HL-60 (cell line): Measurements from ENCODE around the gene PLD6.
"Not testable (repeated sequence)": the region's sequence is repeated elsewhere in the genome, so short reads cannot be mapped to it uniquely, and the experiment has no call there.

Source experiments
- DNase-seq, 2 experiments: peaks; one replicate each; pipeline ENCODE4 v3.0.0-alpha.2; 2010 to 2020; ENCODE audit warnings: low read depth in 1 of 2, low spot score in 1 of 2
- H3K27ac ChIP-seq: fragments of 250-450 bp; sonication (Bioruptor Pico); replicated peaks from 2 replicates; pipeline ENCODE4 v1.5.1; 2020; ENCODE audit warnings: mild to moderate bottlenecking, moderate library complexity
- H3K27me3 ChIP-seq: fragments of 250-450 bp; sonication (Bioruptor Pico); 2 replicates; pipeline ENCODE4 v1.5.1; 2021; ENCODE audit warnings: mild to moderate bottlenecking, moderate library complexity; ENCODE audit not compliant: insufficient read depth, poor library complexity, severe bottlenecking
- H3K4me3 ChIP-seq: replicated peaks from 2 replicates; pipeline ENCODE4 v1.5.1; 2011; ENCODE audit warnings: mild to moderate bottlenecking, control low read depth, low read length; ENCODE audit not compliant: insufficient read depth
- CTCF ChIP-seq: IDR thresholded peaks from one replicate; pipeline ENCODE4 v1.5.1; 2011; ENCODE audit warnings: low read length, control low read depth, inconsistent platforms; ENCODE audit not compliant: insufficient read depth
- GABPA ChIP-seq: IDR thresholded peaks from 2 replicates; pipeline ENCODE4 v1.6.1; 2012; ENCODE audit warnings: low read depth
- POLR2AphosphoS5 ChIP-seq: IDR thresholded peaks from 2 replicates; pipeline ENCODE4 v1.6.1; 2012; ENCODE audit warnings: low read depth
- REST ChIP-seq: IDR thresholded peaks from 2 replicates; pipeline ENCODE4 v1.6.1; 2012; ENCODE audit warnings: low read depth; ENCODE audit not compliant: insufficient replicate concordance
- SPI1 ChIP-seq: IDR thresholded peaks from 2 replicates; pipeline ENCODE4 v1.6.1; 2012; ENCODE audit warnings: low read depth, mild to moderate bottlenecking, borderline replicate concordance

The PLD6 gene

GRCh38 chr17:17200311-17200710 is 5.8 kb downstream of the PLD6 start:
- no peak overlapping the region for H3K27ac ChIP-seq
- no peaks in the 10 kb centered on the region for H3K27me3 ChIP-seq
- no peak overlapping the region for H3K4me3 ChIP-seq
- DNase-seq, result no peak
- no peak for TF ChIP-seq POLR2AphosphoS5
- TF ChIP-seq REST, result no peak
- TF ChIP-seq SPI1, result no peak
- no peak for TF ChIP-seq GABPA
- TF ChIP-seq CTCF, result no peak

- DNase-seq, result no peak
- no peak overlapping the region for H3K4me3 ChIP-seq
- H3K27ac ChIP-seq, result no peak overlapping the region
- TF ChIP-seq REST (no peak), CTCF (no peak), SPI1 (no peak), GABPA (no peak), POLR2AphosphoS5 (no peak)
- H3K27me3 ChIP-seq, result no peaks in the 10 kb centered on the region
Observed at GRCh38 chr17:17198281-17198680, 7.9 kb downstream of the PLD6 start.

- no peak for DNase-seq
- no peaks in the 10 kb centered on the region for H3K27me3 ChIP-seq
- no peak overlapping the region for H3K27ac ChIP-seq
- no peak for TF ChIP-seq GABPA
- TF ChIP-seq POLR2AphosphoS5, result no peak
- no peak for TF ChIP-seq SPI1
- no peak for TF ChIP-seq CTCF
- no peak for TF ChIP-seq REST
- no peak overlapping the region for H3K4me3 ChIP-seq
Observed at GRCh38 chr17:17196776-17197175, 9.4 kb downstream of the PLD6 start.

GRCh38 chr17:17195466-17195865 is 10.7 kb downstream of the PLD6 start:
- H3K27ac ChIP-seq, H3K4me3 ChIP-seq, H3K27me3 ChIP-seq, DNase-seq: not testable (repeated sequence)
